ENCODE measurements around the gene LRRN2.

LRRN2 gene

GRCh38 chr1:204602871-204603542 lies 82.5 kb downstream of the LRRN2 start:
- DNase-seq, result no peak

GRCh38 chr1:204602111-204602579 lies 83.4 kb downstream of the LRRN2 start:
- DNase-seq, result no peak

- DNase-seq, result no peak
Measured at GRCh38 chr1:204600968-204601367, 84.6 kb downstream of the LRRN2 start.

GRCh38 chr1:204600203-204600602 lies 85.3 kb downstream of the LRRN2 start:
- no peak for DNase-seq

GRCh38 chr1:204599596-204599995 lies 85.9 kb downstream of the LRRN2 start:
- DNase-seq, result no peak

GRCh38 chr1:204599098-204599497 lies 86.4 kb downstream of the LRRN2 start:
- no peak for DNase-seq

GRCh38 chr1:204598319-204598969 lies 87.1 kb downstream of the LRRN2 start:
- DNase-seq, result no peak

- no peak for DNase-seq
Measured at GRCh38 chr1:204592246-204592948, 93.1 kb downstream of the LRRN2 start.

- no peak for DNase-seq
Measured at GRCh38 chr1:204591473-204592090, 94.0 kb downstream of the LRRN2 start.

- DNase-seq, result no peak
Measured at GRCh38 chr1:204589409-204590038, 96.0 kb downstream of the LRRN2 start.

GRCh38 chr1:204588826-204589225 lies 96.7 kb downstream of the LRRN2 start:
- DNase-seq, result no peak

- no peak for DNase-seq
Measured at GRCh38 chr1:204587621-204588020, 97.9 kb downstream of the LRRN2 start.

- DNase-seq, result no peak
Measured at GRCh38 chr1:204584699-204585372, 100.7 kb downstream of the LRRN2 start.

- DNase-seq, result peak in 22 of 56 donors; percentile 3 to 87 (median 15)
Measured at GRCh38 chr1:204583909-204584632, 101.5 kb downstream of the LRRN2 start.

- DNase-seq, result no peak
Measured at GRCh38 chr1:204581759-204582158, 103.8 kb downstream of the LRRN2 start.

- no peak for DNase-seq
Measured at GRCh38 chr1:204580862-204581261, 104.7 kb downstream of the LRRN2 start.

GRCh38 chr1:204579681-204580080 lies 105.9 kb downstream of the LRRN2 start:
- DNase-seq, result no peak

GRCh38 chr1:204578867-204579664 lies 106.5 kb downstream of the LRRN2 start:
- no peak for DNase-seq

GRCh38 chr1:204577794-204578478 lies 107.6 kb downstream of the LRRN2 start:
- DNase-seq, result no peak
